Left lobe of liver (tissue), 2 donors: ENCODE data around the gene HDGFL2. TPM values are rescaled to one million over a fixed set of nuclear protein-coding genes. Genes with fewer than 3 reads are reported as not detected.

Source experiments
- ATAC-seq: fragments of 200-7000 bp; cut with Tn5 transposase; one replicate; pipeline ENCODE4 v1.9.1; 2020; ENCODE audit warnings: mild to moderate bottlenecking, moderate library complexity
- DNase-seq: peaks from one replicate; pipeline ENCODE4 v3.0.0-alpha.2; 2020; ENCODE audit warnings: low spot score
- total RNA-seq: library from RNA; stranded (reverse); gene quantifications from one replicate; pipeline ENCODE4 v1.2.1, GENCODE V29; 2021
- donor health status: DM: no; HTN: no; CAD: no; lungs with moderate emphysema.
- donor health status: DM: no; HTN: yes; CAD: no.

Gene HDGFL2
- total RNA-seq, 1 donor from 2014 or later = 16.8 TPM

- DNase-seq (no peak), ATAC-seq (peak; percentile 36)
These were observed 7.1 kb upstream of the HDGFL2 start for GRCh38 chr19:4464815-4465581.

- DNase-seq (no peak), ATAC-seq (no peak)
These were observed 4.3 kb upstream of the HDGFL2 start for GRCh38 chr19:4467835-4468234.

- ATAC-seq (peak; percentile 88), DNase-seq (peak; percentile 98)
These were observed 509 bp upstream of the HDGFL2 start for GRCh38 chr19:4471403-4472173.

DNA sequence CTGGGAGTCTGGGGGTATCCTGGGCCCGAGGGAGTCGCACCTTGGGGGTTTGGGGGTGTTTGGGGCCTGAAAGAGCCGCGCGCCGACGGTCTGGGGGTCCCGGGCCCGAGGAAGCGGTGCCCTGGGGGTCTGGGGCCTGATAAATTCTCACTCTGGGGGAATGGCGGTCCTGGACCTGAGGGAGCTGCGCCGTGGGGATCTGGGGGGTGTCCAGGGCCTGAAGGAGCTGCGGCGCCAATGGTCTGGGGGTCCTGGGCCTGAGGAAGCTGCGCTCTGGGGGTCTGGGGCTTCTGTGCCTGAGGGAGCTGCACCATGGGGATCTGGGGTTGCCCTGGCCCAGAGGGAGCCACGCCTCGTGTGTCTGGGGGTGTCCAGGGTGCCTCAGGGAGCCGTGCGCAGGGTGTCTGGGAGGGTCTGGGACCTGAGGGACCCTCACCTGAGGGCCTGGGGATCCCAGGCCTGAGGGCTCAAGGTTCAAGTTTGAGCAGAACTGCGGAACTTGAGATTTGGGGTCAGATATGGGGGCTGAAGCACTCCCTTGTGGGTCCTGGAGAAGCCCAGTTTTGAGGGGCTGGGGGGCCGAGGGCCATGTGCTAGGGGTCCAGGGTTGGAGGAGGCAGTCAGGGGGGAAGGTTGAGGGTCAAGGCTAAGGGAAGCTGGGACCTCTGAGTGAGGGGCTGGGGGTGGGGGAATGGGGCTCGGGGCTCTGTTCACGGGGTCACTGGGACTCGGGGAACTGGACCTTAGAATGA lies 1.1 kb downstream of the HDGFL2 start:
- ATAC-seq (no peak), DNase-seq (no peak)

DNA sequence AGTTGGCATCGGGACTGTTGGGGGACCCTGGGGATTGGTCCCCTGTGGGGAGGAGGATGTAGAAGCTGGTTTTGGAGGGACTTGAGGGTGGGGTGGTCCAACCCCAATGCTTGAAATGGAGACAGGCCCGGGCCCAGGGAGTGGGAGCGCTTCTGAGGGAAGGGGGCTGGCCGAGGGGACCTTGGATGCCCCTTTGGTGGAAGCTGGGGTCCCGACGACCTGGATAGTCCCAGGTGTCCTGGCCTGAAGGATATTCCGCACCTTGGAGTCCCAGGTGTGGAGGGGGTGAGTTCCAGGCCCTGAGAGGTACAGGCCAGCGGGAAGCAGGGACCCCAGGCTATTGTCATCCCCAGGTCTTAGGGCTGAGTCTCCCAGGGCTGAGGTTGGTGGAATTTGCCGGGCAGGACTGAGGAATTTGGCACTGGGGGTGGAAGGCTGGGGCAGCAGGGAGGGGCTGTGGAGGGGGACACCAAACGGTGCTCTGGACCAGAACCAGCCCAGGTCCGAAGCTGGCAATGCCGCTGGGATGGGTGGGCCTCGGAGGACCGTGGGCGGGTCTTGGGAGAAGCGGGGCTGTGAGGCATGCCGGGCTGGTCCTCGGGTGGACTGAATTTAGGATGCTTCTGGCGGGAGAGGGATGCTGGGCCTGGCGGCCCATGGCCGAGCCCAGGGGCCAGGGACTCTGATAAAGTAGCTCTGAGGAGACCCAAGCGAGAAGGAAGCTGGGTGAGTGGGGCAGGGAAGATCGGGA lies 1.8 kb downstream of the HDGFL2 start:
- ATAC-seq (no peak), DNase-seq (no peak)

- DNase-seq (no peak), ATAC-seq (no peak)
These were observed 2.5 kb downstream of the HDGFL2 start for GRCh38 chr19:4474514-4475022.

- ATAC-seq (no peak), DNase-seq (no peak)
These were observed 5.1 kb downstream of the HDGFL2 start for GRCh38 chr19:4477034-4477801.

DNA sequence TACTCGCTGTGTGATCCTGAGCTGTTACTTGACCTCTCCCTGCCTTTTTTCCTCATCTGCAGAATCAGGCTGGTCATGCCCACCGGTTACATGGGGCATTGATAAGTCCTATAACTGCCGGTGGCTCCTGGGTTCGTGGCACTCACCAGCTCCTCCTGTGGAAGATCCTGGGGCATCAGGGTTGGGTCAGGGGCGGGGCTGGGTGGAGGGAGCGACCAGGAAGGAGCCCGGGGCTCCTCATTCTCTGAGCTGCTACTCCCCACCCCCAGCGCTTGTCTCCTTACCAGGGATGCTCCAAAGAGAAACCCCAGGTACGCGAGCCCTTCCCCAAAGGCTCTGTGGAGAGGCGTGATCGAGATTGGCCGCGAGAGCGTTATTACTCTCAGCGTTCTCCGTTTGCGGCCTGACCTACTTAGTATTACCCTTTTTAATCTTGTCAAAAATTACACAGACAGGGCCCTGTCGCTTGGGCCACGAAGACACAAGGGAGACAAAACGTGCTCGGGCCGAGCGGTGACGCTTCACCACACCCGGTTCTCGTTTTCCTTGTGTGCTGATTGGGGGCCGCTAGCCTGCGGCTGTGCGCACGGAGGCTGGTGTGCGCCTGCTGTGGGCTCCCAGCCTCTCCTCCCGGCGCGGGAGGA lies 10.7 kb downstream of the HDGFL2 start:
- no peak for ATAC-seq
- DNase-seq = no peak

- ATAC-seq (no peak), DNase-seq (no peak)
These were observed 11.3 kb downstream of the HDGFL2 start for GRCh38 chr19:4483385-4483784.

DNA sequence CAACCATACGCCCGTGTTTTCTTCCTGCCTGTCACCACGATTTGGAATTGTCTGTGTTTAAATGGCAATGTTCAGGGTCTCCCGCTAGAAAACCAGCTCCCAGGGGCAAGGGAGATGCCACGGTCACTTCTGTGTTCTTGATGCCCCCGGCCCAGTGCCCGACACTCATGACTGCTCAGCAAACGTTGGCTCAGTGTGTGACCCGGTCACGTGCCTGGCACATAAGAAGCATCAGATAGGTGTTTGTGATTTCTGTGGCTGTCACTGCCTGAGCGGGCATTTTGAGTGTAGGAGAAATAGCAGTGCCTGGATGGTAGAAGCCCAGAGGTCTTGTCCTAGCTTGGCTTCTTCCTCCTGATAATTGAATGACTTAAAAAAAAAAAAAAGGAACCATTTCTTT lies 15.5 kb downstream of the HDGFL2 start:
- DNase-seq = no peak
- no peak for ATAC-seq

- DNase-seq (no peak), ATAC-seq (no peak)
These were observed 16.4 kb downstream of the HDGFL2 start for GRCh38 chr19:4488496-4488895.

GRCh38 chr19:4491446-4491845 lies 19.3 kb downstream of the HDGFL2 start:
- DNase-seq = no peak
- ATAC-seq = no peak

DNA sequence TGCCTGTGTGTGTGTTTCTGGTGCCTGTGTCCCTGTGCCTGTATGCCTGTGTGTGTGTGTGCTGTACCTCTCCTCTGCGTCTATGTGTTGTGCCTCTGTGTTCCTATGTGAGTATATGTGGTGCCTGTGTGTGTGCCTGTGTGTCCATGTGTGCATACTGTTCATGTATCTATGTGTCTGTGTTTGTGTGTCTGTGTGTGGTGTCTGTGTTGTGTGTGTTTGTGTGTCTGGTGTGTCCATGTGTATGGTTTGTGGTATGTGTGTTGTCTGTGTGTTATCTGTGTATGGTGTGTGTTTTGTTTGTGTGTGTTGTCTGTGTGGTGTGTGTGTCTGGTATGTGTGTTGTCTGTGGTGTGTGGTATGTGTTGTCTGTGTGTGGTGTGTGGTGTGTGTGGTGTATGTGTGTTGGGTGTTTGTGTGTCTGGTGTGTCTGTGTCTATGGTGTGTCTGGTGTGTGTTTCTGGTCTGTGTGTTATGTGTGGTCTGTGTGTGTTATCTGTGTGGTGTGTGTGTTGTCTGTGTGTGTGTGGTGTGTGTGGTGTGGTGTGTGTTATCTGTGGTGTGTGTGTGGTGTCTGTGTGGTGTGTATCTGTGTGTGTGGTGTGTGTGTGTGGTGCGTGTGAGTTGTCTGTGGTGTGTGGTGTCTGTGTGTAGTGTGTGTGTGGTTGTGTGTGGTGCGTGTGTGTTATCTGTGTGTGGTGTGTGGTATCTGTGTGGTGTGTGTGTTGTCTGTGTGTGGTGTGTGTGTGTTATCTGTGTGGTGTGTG lies 20.4 kb downstream of the HDGFL2 start:
- ATAC-seq (no peak), DNase-seq (no peak)

DNA sequence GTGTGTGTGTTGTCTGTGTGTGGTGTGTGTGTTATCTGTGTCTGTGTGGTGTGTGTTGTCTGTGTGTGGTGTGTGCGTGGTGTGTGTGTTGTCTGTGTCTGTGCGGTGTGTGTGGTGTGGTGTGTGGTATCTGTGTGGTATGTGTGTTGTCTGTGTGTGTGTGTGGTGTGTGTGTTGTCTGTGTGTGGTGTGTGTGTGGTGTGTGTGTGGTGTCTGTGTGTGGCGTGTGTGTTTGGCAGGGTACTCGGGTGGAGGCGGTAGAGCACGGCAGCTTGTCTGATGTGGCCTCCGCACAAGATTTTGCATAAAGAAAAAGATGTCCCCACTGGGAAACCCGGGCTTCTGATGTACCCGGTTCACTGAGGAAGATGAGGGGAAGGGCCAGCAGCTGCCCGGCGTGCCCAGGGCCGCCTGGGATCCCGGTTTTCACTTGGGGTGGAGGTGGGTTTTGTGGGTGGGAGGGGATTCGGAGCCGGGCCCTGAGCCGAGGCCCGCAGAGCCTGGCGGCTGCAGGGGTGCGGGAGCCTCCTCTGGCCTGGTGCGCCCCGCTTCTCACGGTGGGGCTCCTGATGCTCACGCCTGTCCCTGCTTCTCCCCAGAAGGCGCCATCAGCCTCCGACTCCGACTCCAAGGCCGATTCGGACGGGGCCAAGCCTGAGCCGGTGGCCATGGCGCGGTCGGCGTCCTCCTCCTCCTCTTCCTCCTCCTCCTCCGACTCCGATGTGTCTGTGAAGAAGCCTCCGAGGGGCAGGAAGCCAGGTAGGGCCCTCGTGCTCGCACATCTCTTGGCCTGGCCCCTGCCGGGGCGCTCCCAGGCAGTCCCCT lies 21.2 kb downstream of the HDGFL2 start:
- DNase-seq (no peak), ATAC-seq (no peak)

- ATAC-seq (no peak), DNase-seq (no peak)
These were observed 22.0 kb downstream of the HDGFL2 start for GRCh38 chr19:4493929-4494690.

- ATAC-seq (no peak), DNase-seq (no peak)
These were observed 22.6 kb downstream of the HDGFL2 start for GRCh38 chr19:4494691-4495064.

GRCh38 chr19:4495471-4495870 lies 23.4 kb downstream of the HDGFL2 start:
- ATAC-seq = peak; percentile 66
- DNase-seq = no peak
